Measurements from ENCODE around the gene LAMB4.

LAMB4 gene

DNA sequence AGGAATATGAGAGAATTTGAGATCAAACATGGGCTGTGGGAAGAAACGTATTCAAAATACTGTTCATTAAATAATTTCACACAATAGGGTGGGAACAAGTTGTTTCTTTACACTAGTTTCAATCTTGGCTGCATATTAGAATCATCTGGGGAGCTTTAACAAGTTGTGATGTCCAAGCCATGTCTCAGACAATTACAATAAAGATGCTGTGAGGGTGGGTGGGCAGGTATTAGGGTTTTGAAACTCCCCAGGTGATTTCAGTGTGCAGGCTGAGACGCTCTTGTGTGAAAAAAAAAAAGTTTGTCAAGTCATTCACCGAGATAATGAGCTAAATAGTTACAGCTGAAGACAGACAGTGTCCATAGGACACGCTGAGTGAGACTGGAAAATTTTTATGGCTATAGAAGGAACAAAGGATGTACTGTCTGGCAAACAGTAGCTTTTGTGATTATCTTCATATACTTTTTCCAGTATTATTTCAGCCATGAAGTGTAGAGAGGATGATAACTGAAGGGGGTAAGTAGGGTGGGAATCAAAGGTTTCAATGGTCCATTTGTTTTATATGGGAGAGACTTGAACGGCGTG lies 12.6 kb upstream of the LAMB4 start:
- H3K27ac ChIP-seq: no peak overlapping the region
- no peak for DNase-seq (ENCODE audit: low read depth, low spot score)

DNA sequence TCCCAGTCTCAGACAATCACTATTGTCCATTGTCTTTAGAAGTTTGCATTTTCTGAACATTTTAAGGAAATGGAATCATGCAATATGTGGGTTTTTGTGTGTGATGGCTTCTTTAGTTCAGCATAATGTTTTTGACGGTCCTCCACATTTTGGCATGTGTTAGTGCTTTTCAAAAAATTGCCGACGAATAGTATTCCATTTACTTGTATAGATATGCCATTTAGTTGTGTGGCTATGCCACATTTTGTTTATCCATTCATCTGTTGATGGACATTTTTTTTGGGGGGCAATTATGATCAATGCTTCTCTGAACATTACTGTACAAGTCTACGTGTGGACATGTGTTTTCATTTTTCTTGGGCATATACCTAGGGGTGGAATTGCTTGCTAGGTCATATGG lies 12.0 kb upstream of the LAMB4 start:
- no peak for DNase-seq (ENCODE audit: low read depth, low spot score)
- H3K27ac ChIP-seq: no peak overlapping the region

GRCh38 chr7:108140671-108141070 lies 10.5 kb upstream of the LAMB4 start:
- H3K27ac ChIP-seq: no peak overlapping the region
- no peak for DNase-seq (ENCODE audit: low read depth, low spot score)

- no peak for DNase-seq (ENCODE audit: low read depth, low spot score)
- no peak overlapping the region for H3K27ac ChIP-seq
Measured at GRCh38 chr7:108138911-108139310, 8.8 kb upstream of the LAMB4 start.

GRCh38 chr7:108137993-108138392 lies 7.8 kb upstream of the LAMB4 start:
- DNase-seq (ENCODE audit: low read depth, low spot score): no peak

GRCh38 chr7:108137040-108137439 lies 6.9 kb upstream of the LAMB4 start:
- DNase-seq (ENCODE audit: low read depth, low spot score): no peak

More at GRCh38 chr7:108137993-108138392, 7.8 kb upstream of the LAMB4 start:
- no peak overlapping the region for H3K27ac ChIP-seq

GRCh38 chr7:108136191-108136688 lies 6.1 kb upstream of the LAMB4 start:
- no peak for DNase-seq (ENCODE audit: low read depth, low spot score)
- no peak overlapping the region for H3K27ac ChIP-seq

More at GRCh38 chr7:108137040-108137439, 6.9 kb upstream of the LAMB4 start:
- H3K27ac ChIP-seq: no peak overlapping the region

- no peak for DNase-seq (ENCODE audit: low read depth, low spot score)
- H3K27ac ChIP-seq: no peak overlapping the region
Measured at GRCh38 chr7:108135446-108136190, 5.5 kb upstream of the LAMB4 start.

- no peak for DNase-seq (ENCODE audit: low read depth, low spot score)
- H3K27ac ChIP-seq: no peak overlapping the region
Measured at GRCh38 chr7:108134486-108134885, 4.3 kb upstream of the LAMB4 start.

GRCh38 chr7:108132551-108133265 lies 2.5 kb upstream of the LAMB4 start:
- peak; percentile 74 for DNase-seq (ENCODE audit: low read depth, low spot score)
- H3K27ac ChIP-seq: peak overlapping the region; percentile 56

- DNase-seq (ENCODE audit: low read depth, low spot score): no peak
- H3K27ac ChIP-seq: no peak overlapping the region
Measured at GRCh38 chr7:108129018-108129965, 869 bp downstream of the LAMB4 start.

GRCh38 chr7:108128514-108128913 lies 1.6 kb downstream of the LAMB4 start:
- no peak for DNase-seq (ENCODE audit: low read depth, low spot score)
- no peak overlapping the region for H3K27ac ChIP-seq

GRCh38 chr7:108127461-108127860 lies 2.7 kb downstream of the LAMB4 start:
- H3K27ac ChIP-seq: no peak overlapping the region
- peak; percentile 39 for DNase-seq (ENCODE audit: low read depth, low spot score)

DNA sequence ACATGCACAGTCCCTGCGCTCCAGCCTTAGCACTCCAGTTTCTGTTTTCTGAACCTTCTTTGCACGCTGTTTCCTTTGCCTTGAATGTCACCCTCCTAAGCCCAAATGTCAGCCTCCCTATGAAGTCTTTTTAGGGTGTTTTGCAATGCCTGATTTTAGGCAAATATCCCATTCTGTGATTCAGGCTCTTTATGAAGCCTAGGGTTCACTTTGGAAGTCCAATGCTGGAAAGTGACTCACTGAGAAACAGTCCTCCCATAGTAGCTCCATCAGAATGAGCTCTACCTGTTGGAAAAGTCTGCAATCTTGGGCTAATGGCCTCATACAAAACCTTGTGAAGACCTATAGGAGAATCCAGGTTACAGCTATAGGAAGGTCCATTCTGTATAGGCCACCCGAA lies 5.3 kb downstream of the LAMB4 start:
- H3K27ac ChIP-seq: no peak overlapping the region
- DNase-seq (ENCODE audit: low read depth, low spot score): no peak

GRCh38 chr7:108122181-108122580 lies 8.0 kb downstream of the LAMB4 start:
- DNase-seq (ENCODE audit: low read depth, low spot score): no peak
- H3K27ac ChIP-seq: no peak overlapping the region

GRCh38 chr7:108120933-108121332 lies 9.2 kb downstream of the LAMB4 start:
- no peak for DNase-seq (ENCODE audit: low read depth, low spot score)
- H3K27ac ChIP-seq: no peak overlapping the region

- DNase-seq (ENCODE audit: low read depth, low spot score): no peak
- no peak overlapping the region for H3K27ac ChIP-seq
Measured at GRCh38 chr7:108120196-108120595, 10.0 kb downstream of the LAMB4 start.

DNA sequence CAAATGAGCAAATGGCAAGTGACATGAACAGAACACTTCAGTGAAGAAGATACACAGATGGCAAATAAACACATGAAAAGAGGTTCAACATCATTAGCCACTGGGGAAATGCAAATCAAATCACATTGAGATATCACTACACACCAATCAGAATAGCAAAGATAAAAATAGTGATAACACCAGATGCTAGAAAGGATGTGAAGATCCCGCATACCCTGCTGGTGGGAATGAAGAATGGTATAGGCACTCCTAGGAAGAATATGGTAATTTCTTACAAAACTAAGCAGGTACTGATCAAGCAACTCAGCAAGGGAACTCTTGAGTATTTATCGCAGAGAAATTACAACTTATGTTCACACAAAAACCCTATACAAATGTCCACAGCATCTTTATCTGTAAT lies 11.2 kb downstream of the LAMB4 start:
- DNase-seq (ENCODE audit: low read depth, low spot score): no peak
- no peak overlapping the region for H3K27ac ChIP-seq

DNA sequence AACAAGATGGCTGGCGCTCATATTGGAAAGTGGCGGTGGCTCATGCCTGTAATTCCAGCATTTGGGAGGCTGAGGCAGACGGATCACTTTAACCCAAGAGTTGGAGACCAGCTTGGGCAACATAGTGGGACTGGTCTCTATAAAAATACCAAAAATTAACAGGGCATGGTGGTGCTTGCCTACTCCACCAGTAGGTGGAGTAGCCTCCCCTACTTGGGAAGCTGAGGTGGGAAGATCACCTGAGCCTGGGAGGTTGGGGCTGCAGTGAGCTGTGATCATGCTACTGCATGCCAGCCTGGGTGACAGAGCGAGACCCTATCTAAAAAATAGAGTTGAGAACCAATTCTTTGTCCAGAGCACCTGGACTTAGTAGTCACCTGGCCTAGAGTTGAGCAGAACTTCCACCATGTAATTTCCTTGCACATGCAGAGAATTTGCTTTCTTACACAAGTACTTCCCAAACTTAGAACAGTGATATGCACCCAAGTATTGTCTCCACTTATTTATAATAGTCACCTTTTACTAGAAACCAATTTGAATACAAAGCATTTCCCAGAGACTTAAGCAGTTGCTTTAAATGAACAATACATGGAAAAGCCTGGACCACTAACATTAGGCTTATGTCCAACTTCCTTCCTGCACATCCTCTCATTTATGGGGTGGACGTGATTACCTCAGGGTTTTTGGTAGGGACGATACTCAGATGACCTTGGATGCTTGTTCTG lies 15.9 kb downstream of the LAMB4 start:
- DNase-seq (ENCODE audit: low read depth, low spot score): no peak
- no peak overlapping the region for H3K27ac ChIP-seq

All from epithelial cell of prostate (primary cell).